ENCODE results near the gene BLOC1S5. TPM values are rescaled to one million over a fixed set of nuclear protein-coding genes. Genes with fewer than 3 reads are reported as not detected.

Gene BLOC1S5
- total and polyA plus RNA-seq, 2 donors (not counting 3 experiments of a cell fraction or from before 2014, with no cell fraction given): 3.9 to 19.1 TPM

GRCh38 chr6:8023638-8024037, 40.6 kb downstream of the BLOC1S5 start:
- DNase-seq (ENCODE audit: low read depth, low spot score) (no peak), FAIRE-seq (no peak)
- Histone ChIP-seq H3K4me1 (ENCODE audit: control insufficient read depth, extremely low read depth, insufficient read depth, low read length) (peaks cover 10% of the 10 kb centered on the region), H3K36me3 (ENCODE audit: control insufficient read depth in 2 of 2, extremely low read depth in 1 of 2, insufficient read depth in 2 of 2, low read length in 2 of 2) (no peaks in the 10 kb centered on the region), H3K9ac (replicated peaks; ENCODE audit: extremely low read depth, insufficient read depth, low read length) (no peak overlapping the region), H3K9me3 (replicated peaks; ENCODE audit: control insufficient read depth, insufficient read depth, low read length) (no peaks in the 10 kb centered on the region), H3K9me1 (replicated peaks; ENCODE audit: control insufficient read depth, extremely low read depth, insufficient read depth, low read length) (no peaks in the 10 kb centered on the region), H3K4me2 (ENCODE audit: insufficient read depth, low read length) (no peak overlapping the region), H3K27ac (ENCODE audit: insufficient read depth, low read depth, low read length) (no peak overlapping the region), H2AFZ (ENCODE audit: low read depth, low read length) (no peak overlapping the region), H3K4me3 (replicated peaks in 1 of 3; ENCODE audit: insufficient read depth in 1 of 3, low read depth in 1 of 3, low read length in 3 of 3) (no peak overlapping the region), H3K27me3 (ENCODE audit: control insufficient read depth in 2 of 2, insufficient read depth in 2 of 2, low read length in 2 of 2) (no peaks in the 10 kb centered on the region), H4K20me1 (replicated peaks; ENCODE audit: control insufficient read depth, extremely low read depth, insufficient read depth, low read length) (no peaks in the 10 kb centered on the region), H3K79me2 (ENCODE audit: control insufficient read depth, insufficient read depth, low read length) (peaks cover 5% of the 10 kb centered on the region)
- dilution Hi-C loops (cut with MboI; ENCODE audit: extremely low pct_ligation_motif_present, low sequenced_read_pairs) (loop anchor here (25.0 kb wide), 1 partner anchor 136 kb away; no protein-coding TSS in a partner anchor), intact Hi-C loops (cut with micrococcal nuclease) (no loop called here)
- no TSS peak for BruUV-seq (replicated peaks)
- ChIA-PET POLR2A (no interaction called here), CTCF (interaction anchor here (1.5 to 2.0 kb wide), 4 partner anchors 9 to 17 kb away, joined by 3 to 6 read pairs (median 5); no protein-coding TSS in a partner anchor)
- no peak for TF ChIP-seq FOS (IDR thresholded peaks at IDR 0.05; ENCODE audit: borderline replicate concordance, insufficient read depth, low read length)

- H3K4me3 ChIP-seq (replicated peaks in 1 of 3; ENCODE audit: insufficient read depth in 1 of 3, low read depth in 1 of 3, low read length in 3 of 3): no peak overlapping the region
- H3K27ac ChIP-seq (ENCODE audit: insufficient read depth, low read depth, low read length): no peak overlapping the region
- TF ChIP-seq POLR2AphosphoS5 (IDR thresholded peaks at IDR 0.05; ENCODE audit: insufficient read depth, low read depth, low read length) (no peak), JUN (IDR thresholded peaks at IDR 0.05; ENCODE audit: borderline replicate concordance, insufficient read depth, insufficient read length, low read depth) (no peak), POLR2A (IDR thresholded peaks at IDR 0.05; ENCODE audit: low read depth, low read length) (no peak), GATA2 (IDR thresholded peaks at IDR 0.05; ENCODE audit: insufficient read depth, insufficient read length, low read depth, low read length) (no peak), CTCF (IDR thresholded peaks at IDR 0.05; ENCODE audit: extremely low read depth in 1 of 2, insufficient read depth in 1 of 2, low read depth in 1 of 2, low read length in 2 of 2) (no peak), FOS (IDR thresholded peaks at IDR 0.05; ENCODE audit: borderline replicate concordance, insufficient read depth, low read length) (no peak), MYC (IDR thresholded peaks at IDR 0.05; ENCODE audit: low read depth, low read length) (no peak), EZH2 (IDR thresholded peaks at IDR 0.05; ENCODE audit: borderline replicate concordance, low read depth, low read length, severe bottlenecking) (no peak)
- TF ChIP-seq, protein P1, sequence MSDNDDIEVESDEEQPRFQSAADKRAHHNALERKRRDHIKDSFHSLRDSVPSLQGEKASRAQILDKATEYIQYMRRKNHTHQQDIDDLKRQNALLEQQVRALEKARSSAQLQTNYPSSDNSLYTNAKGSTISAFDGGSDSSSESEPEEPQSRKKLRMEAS (IDR thresholded peaks at IDR 0.05; ENCODE audit: insufficient read depth, insufficient read length): no peak
- intact Hi-C loops (cut with micrococcal nuclease) (no loop called here), dilution Hi-C loops (cut with MboI; ENCODE audit: extremely low pct_ligation_motif_present, low sequenced_read_pairs) (loop anchor here (25.0 kb wide), 1 partner anchor 133 kb away; no protein-coding TSS in a partner anchor)
- no peak overlapping the region for H3K9ac ChIP-seq (replicated peaks; ENCODE audit: extremely low read depth, insufficient read depth, low read length)
- BruUV-seq (replicated peaks): no TSS peak
- FAIRE-seq (no peak), DNase-seq (ENCODE audit: low read depth, low spot score) (no peak)
- H3K36me3 ChIP-seq (ENCODE audit: control insufficient read depth in 2 of 2, extremely low read depth in 1 of 2, insufficient read depth in 2 of 2, low read length in 2 of 2): peaks cover 0 to 2% of the 10 kb centered on the region in 2 experiments
- no peak overlapping the region for H2AFZ ChIP-seq (ENCODE audit: low read depth, low read length)
- ChIA-PET CTCF (no interaction called here), POLR2A (no interaction called here)
- H3K4me1 ChIP-seq (ENCODE audit: control insufficient read depth, extremely low read depth, insufficient read depth, low read length): no peaks in the 10 kb centered on the region
- H3K9me1 ChIP-seq (replicated peaks; ENCODE audit: control insufficient read depth, extremely low read depth, insufficient read depth, low read length): peaks cover 2% of the 10 kb centered on the region
- no peak overlapping the region for H3K4me2 ChIP-seq (ENCODE audit: insufficient read depth, low read length)
- H3K27me3 ChIP-seq (ENCODE audit: control insufficient read depth in 2 of 2, insufficient read depth in 2 of 2, low read length in 2 of 2): no peaks in the 10 kb centered on the region
- no peaks in the 10 kb centered on the region for H4K20me1 ChIP-seq (replicated peaks; ENCODE audit: control insufficient read depth, extremely low read depth, insufficient read depth, low read length)
- H3K79me2 ChIP-seq (ENCODE audit: control insufficient read depth, insufficient read depth, low read length): no peaks in the 10 kb centered on the region
- no peaks in the 10 kb centered on the region for H3K9me3 ChIP-seq (replicated peaks; ENCODE audit: control insufficient read depth, insufficient read depth, low read length)
Measured at GRCh38 chr6:8020083-8020482, 44.1 kb downstream of the BLOC1S5 start.

All from endothelial cell of umbilical vein (primary cell).